IMR-90 (cell line): ENCODE data around the gene SYTL2. TPM values are rescaled to one million over a fixed set of nuclear protein-coding genes. Genes with fewer than 3 reads are reported as not detected.
A peak's percentile ranks its signal among the peaks of the same experiment; 100 is the strongest.

Source experiments
- ATAC-seq: fragments of 200-7000 bp; cut with Tn5 transposase; 2 replicates; pipeline ENCODE4 v1.9.1; 2020; ENCODE audit warnings: low read depth, mild to moderate bottlenecking, moderate library complexity
- BruUV-seq: library from RNA; stranded (reverse); fragments of 400-500 nt; replicated peaks from 2 replicates; lab custom pipeline; 2021; lab: Mats Ljungman, UMichigan
- CTCF ChIA-PET: fragments of 300-600 bp; formaldehyde crosslinking; extraction: SDS; loops from one replicate; lab custom pipeline; 2021; ENCODE audit warnings: antibody characterized with exemption; lab: Yijun Ruan, JAX
- POLR2A ChIA-PET: fragments of 300-600 bp; sonication (Branson Sonifier 250); formaldehyde crosslinking; loops from one replicate; lab custom pipeline; 2022; ENCODE audit warnings: antibody characterized with exemption; ENCODE audit not compliant: unreplicated experiment; lab: Charles Lee
- DNase-seq: peaks from one replicate; pipeline ENCODE4 v3.0.0; 2013
- H2AFZ ChIP-seq: replicated peaks from 2 replicates; pipeline ENCODE3; 2013; ENCODE audit warnings: low read length, mild to moderate bottlenecking; ENCODE audit not compliant: poor library complexity
- H2AK5ac ChIP-seq: 2 replicates; pipeline ENCODE4 v1.6.1; 2013; ENCODE audit warnings: low read depth, low read length, inconsistent platforms
- H2AK9ac ChIP-seq: replicated peaks from 2 replicates; pipeline ENCODE3; 2013; ENCODE audit warnings: mild to moderate bottlenecking, low read depth, low read length, moderate library complexity; ENCODE audit not compliant: poor library complexity
- H2BK120ac ChIP-seq: 2 replicates; pipeline ENCODE4 v1.6.1; 2013; ENCODE audit warnings: low read depth, low read length, inconsistent platforms
- H2BK15ac ChIP-seq: 3 replicates; pipeline ENCODE4 v1.6.1; 2013; ENCODE audit warnings: low read depth, low read length, inconsistent platforms
- H2BK20ac ChIP-seq: 2 replicates; pipeline ENCODE4 v1.6.1; 2013; ENCODE audit warnings: low read depth, mild to moderate bottlenecking, inconsistent platforms, low read length, moderate library complexity
- H2BK5ac ChIP-seq: 2 replicates; pipeline ENCODE4 v1.6.1; 2013; ENCODE audit warnings: mild to moderate bottlenecking, low read depth, low read length, inconsistent platforms; ENCODE audit not compliant: poor library complexity, severe bottlenecking
- H3K14ac ChIP-seq: replicated peaks from 2 replicates; pipeline ENCODE4 v1.6.1; 2013; ENCODE audit warnings: low read depth, low read length, inconsistent platforms
- H3K18ac ChIP-seq: 2 replicates; pipeline ENCODE4 v1.6.1; 2013; ENCODE audit warnings: low read depth, low read length, control low read depth
- H3K23ac ChIP-seq: 2 replicates; pipeline ENCODE4 v1.6.1; 2013; ENCODE audit warnings: low read depth, low read length, inconsistent platforms
- H3K27ac ChIP-seq: 2 replicates; pipeline ENCODE4 v1.5.1; 2013; ENCODE audit warnings: mild to moderate bottlenecking, control low read depth, low read length; ENCODE audit not compliant: insufficient read depth
- H3K27me3 ChIP-seq: 2 replicates; pipeline ENCODE4 v1.6.1; 2013; ENCODE audit warnings: low read length; ENCODE audit not compliant: control insufficient read depth, insufficient read depth
- H3K36me3 ChIP-seq: 2 replicates; pipeline ENCODE4 v1.6.1; 2013; ENCODE audit warnings: low read length, mixed read lengths; ENCODE audit not compliant: control insufficient read depth, insufficient read depth
- H3K4ac ChIP-seq: 2 replicates; pipeline ENCODE4 v1.6.1; 2013; ENCODE audit warnings: low read depth, low read length, inconsistent platforms
- H3K4me1 ChIP-seq: 2 replicates; pipeline ENCODE4 v1.6.1; 2013; ENCODE audit warnings: low read length, mixed read lengths; ENCODE audit not compliant: control insufficient read depth, insufficient read depth
- H3K4me2 ChIP-seq: 2 replicates; pipeline ENCODE4 v1.6.1; 2013; ENCODE audit warnings: low read depth, mild to moderate bottlenecking, control low read depth, low read length, moderate library complexity
- H3K4me3 ChIP-seq: 2 replicates; pipeline ENCODE4 v1.5.1; 2013; ENCODE audit warnings: low read depth, mild to moderate bottlenecking, control low read depth, low read length, moderate library complexity; ENCODE audit not compliant: insufficient read depth
- H3K56ac ChIP-seq: 2 replicates; pipeline ENCODE4 v1.6.1; 2013; ENCODE audit warnings: low read length, inconsistent platforms; ENCODE audit not compliant: insufficient read depth; ENCODE audit errors: extremely low read depth
- H3K79me1 ChIP-seq, 2 experiments: 2 replicates each; pipeline ENCODE4 v1.6.1; 2013; ENCODE audit warnings: low read length in 2 of 2, inconsistent platforms in 1 of 2, low read depth in 1 of 2
- H3K9ac ChIP-seq: 2 replicates; pipeline ENCODE4 v1.6.1; 2013; ENCODE audit warnings: low read depth, low read length, control low read depth
- H3K9me1 ChIP-seq: 2 replicates; pipeline ENCODE4 v1.6.1; 2013; ENCODE audit warnings: low read length, inconsistent platforms; ENCODE audit not compliant: insufficient read depth
- H3K9me3 ChIP-seq: 2 replicates; pipeline ENCODE4 v1.6.1; 2013; ENCODE audit warnings: low read length; ENCODE audit not compliant: control insufficient read depth, insufficient read depth
- H4K20me1 ChIP-seq: 2 replicates; pipeline ENCODE4 v1.6.1; 2013; ENCODE audit warnings: low read length, inconsistent platforms; ENCODE audit not compliant: insufficient read depth
- H4K5ac ChIP-seq: 2 replicates; pipeline ENCODE4 v1.6.1; 2013; ENCODE audit warnings: mild to moderate bottlenecking, low read depth, low read length, control low read depth
- H4K8ac ChIP-seq, 2 experiments: 2 replicates each; pipeline ENCODE4 v1.6.1; 2013; ENCODE audit warnings: low read depth in 2 of 2, low read length in 2 of 2, control low read depth in 1 of 2, inconsistent platforms in 1 of 2
- H4K91ac ChIP-seq: 2 replicates; pipeline ENCODE4 v1.6.1; 2013; ENCODE audit warnings: low read depth, low read length, inconsistent platforms; ENCODE audit not compliant: insufficient read depth
- BHLHE40 ChIP-seq: fragments of 150-350 bp; IDR thresholded peaks from 2 replicates; pipeline ENCODE4 v1.6.1; 2016; ENCODE audit warnings: mild to moderate bottlenecking, low read depth, low read length
- CEBPB ChIP-seq: IDR thresholded peaks from 2 replicates; pipeline ENCODE4 v1.6.1; 2012; ENCODE audit warnings: low read depth, low read length, improper control_type of control experiment
- CHD1 ChIP-seq: IDR thresholded peaks from 2 replicates; pipeline ENCODE4 v1.6.1; 2012; ENCODE audit warnings: low read depth, low read length, improper control_type of control experiment
- CTCF ChIP-seq: conservative IDR thresholded peaks from 2 replicates; pipeline ENCODE4 v1.5.1; 2012; ENCODE audit warnings: mild to moderate bottlenecking, low read depth, low read length, improper control_type of control experiment
- ELK1 ChIP-seq: fragments of 150-350 bp; IDR thresholded peaks from 2 replicates; pipeline ENCODE4 v1.6.1; 2016; ENCODE audit warnings: low read depth, mild to moderate bottlenecking, low read length, moderate library complexity, borderline replicate concordance
- FOS ChIP-seq: fragments of 150-350 bp; IDR thresholded peaks from 2 replicates; pipeline ENCODE4 v1.6.1; 2016; ENCODE audit warnings: low read depth, low read length
- MAFK ChIP-seq: IDR thresholded peaks from 2 replicates; pipeline ENCODE4 v1.6.1; 2012; ENCODE audit warnings: low read depth, low read length, improper control_type of control experiment
- MAZ ChIP-seq: IDR thresholded peaks from 2 replicates; pipeline ENCODE4 v1.6.1; 2012; ENCODE audit warnings: low read depth, mild to moderate bottlenecking, low read length, improper control_type of control experiment, moderate library complexity, borderline replicate concordance
- MXI1 ChIP-seq: IDR thresholded peaks from 2 replicates; pipeline ENCODE4 v1.6.1; 2012; ENCODE audit warnings: low read depth, mild to moderate bottlenecking, low read length, moderate library complexity, borderline replicate concordance
- NFE2L2 ChIP-seq: fragments of 150-350 bp; IDR thresholded peaks from 2 replicates; pipeline ENCODE4 v1.6.1; 2016; ENCODE audit warnings: low read depth, mild to moderate bottlenecking, low read length
- POLR2A ChIP-seq: IDR thresholded peaks from 2 replicates; pipeline ENCODE4 v1.6.1; 2012; ENCODE audit warnings: mild to moderate bottlenecking, low read depth, low read length
- RAD21 ChIP-seq: IDR thresholded peaks from 2 replicates; pipeline ENCODE4 v1.6.1; 2012; ENCODE audit warnings: low read length, improper control_type of control experiment
- RFX5 ChIP-seq: IDR thresholded peaks from 2 replicates; pipeline ENCODE4 v1.8.0; 2012; ENCODE audit warnings: low read depth, mild to moderate bottlenecking, low read length, moderate library complexity
- SMC3 ChIP-seq: fragments of 150-350 bp; IDR thresholded peaks from 2 replicates; pipeline ENCODE4 v1.6.1; 2016; ENCODE audit warnings: low read depth, mild to moderate bottlenecking, antibody characterized with exemption, low read length, moderate library complexity
- USF2 ChIP-seq: fragments of 150-350 bp; IDR thresholded peaks from 2 replicates; pipeline ENCODE4 v1.6.1; 2017; ENCODE audit warnings: mild to moderate bottlenecking, antibody characterized with exemption, low read length, low read depth
- WGBS, 2 experiments: methylation state at CpG; one replicate each; pipeline versions ENCODE4 v1.1.5 to v1.1.7; 2013; ENCODE audit warnings: missing lambda C conversion rate in 2 of 2; ENCODE audit not compliant: insufficient read length in 1 of 2; ENCODE audit errors: extremely low coverage in 2 of 2; 5-methylcytosine and 5-hydroxymethylcytosine counted together
- dilution Hi-C: fragments of 300-500 bp; cut with HindIII; formaldehyde crosslinking; loops from one replicate; pipeline ENCODE4 v1.14.3; 2018; ENCODE audit warnings: low sequenced_read_pairs; ENCODE audit not compliant: unreplicated experiment
- in situ Hi-C: fragments of 300-500 bp; cut with MboI; formaldehyde crosslinking; loops from 3 replicates; pipeline ENCODE4 v1.14.3; 2019; ENCODE audit warnings: low sequenced_read_pairs, inconsistent platforms, mixed read lengths
- intact Hi-C: fragments of 100-400 bp; cut with micrococcal nuclease; formaldehyde crosslinking; loops from 2 replicates; pipeline ENCODE4 v1.10.0; 2022
- polyA plus RNA-seq, 3 experiments: library from polyadenylated mRNA; depleted of rRNA; stranded (reverse); fragments of >200 nt; gene quantifications; 2 replicates each; pipeline ENCODE4 v1.2.3, GENCODE V29; 2012; ENCODE audit warnings: low replicate concordance in 1 of 3
- total RNA-seq: library from RNA; depleted of rRNA; stranded (reverse); fragments of >200 nt; gene quantifications from 2 replicates; pipeline ENCODE4 v1.2.3, GENCODE V29; 2012

The SYTL2 gene
- total and polyA plus RNA-seq, 2 of the 4 experiments (the other 2 are of a cell fraction): 45.2 to 70.0 TPM

- H3K27ac ChIP-seq: no peak overlapping the region
- no peaks in the 10 kb centered on the region for H3K27me3 ChIP-seq
- no peak overlapping the region for H3K18ac ChIP-seq
- no peak overlapping the region for H4K5ac ChIP-seq
- H3K36me3 ChIP-seq: peaks cover 19% of the 10 kb centered on the region
- peak overlapping the region; percentile 42; the same call in 1 of the 2 replicates for H3K23ac ChIP-seq
- no peak for ATAC-seq
- BruUV-seq: no TSS peak
- no peak overlapping the region for H3K4me3 ChIP-seq
- DNase-seq: no peak
- no peak overlapping the region for H2BK20ac ChIP-seq
- no peak overlapping the region for H2AFZ ChIP-seq
- no peak overlapping the region for H2BK120ac ChIP-seq
- 0 out of 4 replicates have a peak, but pooled peaks cover 0 to 3% of the 10 kb centered on the region in 2 experiments for H3K79me1 ChIP-seq
- no peak overlapping the region for H2AK5ac ChIP-seq
- H4K8ac ChIP-seq: no peak overlapping the region
- H3K14ac ChIP-seq: no peak overlapping the region
- H3K9me3 ChIP-seq: no peaks in the 10 kb centered on the region
- no peak overlapping the region for H3K56ac ChIP-seq
- in situ Hi-C loops: loop anchor here (25.0 kb wide), 1 partner anchor 587 kb away; no protein-coding TSS in a partner anchor
- no peaks in the 10 kb centered on the region for H3K4me1 ChIP-seq
- H3K4me2 ChIP-seq: no peak overlapping the region
- CTCF ChIA-PET: interaction anchor here (0.6 to 1.0 kb wide), 2 partner anchors 26 to 105 kb away, joined by 3 to 6 read pairs; no protein-coding TSS in a partner anchor
- no peaks in the 10 kb centered on the region for H4K20me1 ChIP-seq
- no peak overlapping the region for H3K4ac ChIP-seq
- H4K91ac ChIP-seq: no peak overlapping the region
- no peak overlapping the region for H2AK9ac ChIP-seq
- POLR2A ChIA-PET: no interaction called here
- no peaks in the 10 kb centered on the region for H3K9me1 ChIP-seq
- dilution Hi-C loops: no loop called here
- no peak overlapping the region for H2BK5ac ChIP-seq
- H3K9ac ChIP-seq: no peak overlapping the region
- H2BK15ac ChIP-seq: no peak overlapping the region
- intact Hi-C loops: no loop called here
- WGBS, 2 experiments: no CpG with 5 or more reads among the region's 2 CpGs
- TF ChIP-seq NFE2L2 (no peak), MXI1 (no peak), POLR2A (no peak), CHD1 (no peak), USF2 (no peak), RAD21 (no peak), BHLHE40 (no peak), MAFK (no peak), CTCF (no peak), ELK1 (no peak), FOS (no peak), MAZ (no peak), SMC3 (no peak), CEBPB (no peak), RFX5 (no peak)
Observed at GRCh38 chr11:85699957-85700741, 110.8 kb downstream of the SYTL2 start.
